Vagina (tissue), 2 donors: ENCODE measurements around the gene RUFY4.

Experiments used
- CTCF ChIP-seq, 3 experiments: fragments of 450-650 bp in 2 of 3; fragments of 200-600 bp in 1 of 3; sonication (generic) in 1 of 3; IDR thresholded peaks; one replicate each; pipeline ENCODE4 v1.5.1; 2017 to 2019; ENCODE audit warnings: antibody characterized with exemption in 3 of 3, mild to moderate bottlenecking in 2 of 3, moderate library complexity in 2 of 3
- POLR2AphosphoS5 ChIP-seq, 2 donors: sonication (generic); formaldehyde crosslinking; IDR thresholded peaks; one replicate each; pipeline ENCODE4 v1.9.0; 2017; ENCODE audit warnings: antibody characterized with exemption in 2 of 2, mild to moderate bottlenecking in 2 of 2, low read depth in 1 of 2; ENCODE audit not compliant: insufficient read depth in 1 of 2

GRCh38 chr2:218083352-218083676 lies 14.3 kb downstream of the RUFY4 start:
- TF ChIP-seq CTCF (IDR thresholded peaks at IDR 0.05) = no peak
- TF ChIP-seq POLR2AphosphoS5 (IDR thresholded peaks at IDR 0.05; ENCODE audit: insufficient read depth in 1 of 2, low read depth in 1 of 2) = no peak
